Esophagus squamous epithelium (tissue), 4 donors: Measurements from ENCODE around the gene SLC29A1.

ENCODE experiments used
- CTCF ChIP-seq, 6 experiments: fragments of 450-650 bp in 4 of 6; fragments of 200-600 bp in 2 of 6; sonication (generic) in 2 of 6; IDR thresholded peaks; one replicate each; pipeline ENCODE4 v1.5.1; 2016 to 2019; ENCODE audit warnings: antibody characterized with exemption in 6 of 6, mild to moderate bottlenecking in 4 of 6, moderate library complexity in 4 of 6
- POLR2A ChIP-seq, 4 donors: fragments of 450-650 bp; IDR thresholded peaks; one replicate each; pipeline ENCODE4 v1.6.1; 2017; ENCODE audit warnings: antibody characterized with exemption in 4 of 4, mild to moderate bottlenecking in 4 of 4, moderate library complexity in 3 of 4

- TF ChIP-seq CTCF (IDR thresholded peaks at IDR 0.05) (no peak), POLR2A (IDR thresholded peaks at IDR 0.05) (no peak)
Observed at GRCh38 chr6:44272529-44272928, 49.1 kb downstream of the SLC29A1 start.
